Stimulated activated CD4-positive, alpha-beta T cell treated with anti-CD3 and anti-CD28 coated beads, TNF-alpha, amount 100 ng/mL, for 24 hours (primary cell): ENCODE data around the gene SH2B2.
A peak's percentile ranks its signal among the peaks of the same experiment; 100 is the strongest.

ENCODE experiments used
- DNase-seq, 3 experiments: peaks; one replicate each; pipeline ENCODE4 v3.0.0-alpha.2; 2020; ENCODE audit warnings: low read depth in 3 of 3

The SH2B2 gene

GRCh38 chr7:102266541-102266940 is 20.1 kb upstream of the SH2B2 start:
- no peak for DNase-seq

- DNase-seq = no peak
Observed at GRCh38 chr7:102268635-102269034, 18.0 kb upstream of the SH2B2 start.

- DNase-seq = no peak
Observed at GRCh38 chr7:102270178-102270887, 16.3 kb upstream of the SH2B2 start.

DNA sequence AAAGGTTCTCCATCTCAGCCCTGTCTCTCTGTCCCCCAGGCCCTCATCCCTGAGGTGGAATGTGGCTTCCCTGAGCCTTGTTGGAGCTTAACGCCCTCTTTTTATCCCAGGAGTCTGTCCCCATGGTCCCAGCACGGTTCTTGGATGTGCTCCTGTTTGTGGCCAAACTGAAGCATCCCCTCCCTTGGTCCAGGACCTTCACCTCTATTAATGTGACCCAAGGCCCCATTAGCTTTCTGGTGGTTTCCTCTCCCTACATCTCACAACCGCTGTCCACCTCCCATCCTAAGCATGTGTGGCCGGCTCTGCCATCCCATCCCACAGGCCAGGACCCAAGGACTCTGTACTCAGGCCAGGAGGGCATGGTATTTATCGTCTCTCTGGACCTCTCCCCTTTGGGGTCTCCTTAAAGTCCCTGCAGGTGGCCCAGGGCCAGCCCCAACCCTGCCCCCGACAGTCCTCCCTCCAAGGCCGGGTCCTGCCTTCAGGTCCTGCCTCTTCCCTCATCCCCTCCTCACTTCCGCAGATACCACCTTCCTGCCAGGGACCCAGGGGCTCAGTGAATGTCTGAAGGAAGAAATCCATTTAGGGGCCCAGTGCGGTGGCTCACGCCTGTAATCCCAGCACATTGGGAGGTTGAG is 15.4 kb upstream of the SH2B2 start:
- DNase-seq = no peak

GRCh38 chr7:102272075-102272916 is 14.4 kb upstream of the SH2B2 start:
- peak; percentile 51 to 68 (median 53) for DNase-seq

DNA sequence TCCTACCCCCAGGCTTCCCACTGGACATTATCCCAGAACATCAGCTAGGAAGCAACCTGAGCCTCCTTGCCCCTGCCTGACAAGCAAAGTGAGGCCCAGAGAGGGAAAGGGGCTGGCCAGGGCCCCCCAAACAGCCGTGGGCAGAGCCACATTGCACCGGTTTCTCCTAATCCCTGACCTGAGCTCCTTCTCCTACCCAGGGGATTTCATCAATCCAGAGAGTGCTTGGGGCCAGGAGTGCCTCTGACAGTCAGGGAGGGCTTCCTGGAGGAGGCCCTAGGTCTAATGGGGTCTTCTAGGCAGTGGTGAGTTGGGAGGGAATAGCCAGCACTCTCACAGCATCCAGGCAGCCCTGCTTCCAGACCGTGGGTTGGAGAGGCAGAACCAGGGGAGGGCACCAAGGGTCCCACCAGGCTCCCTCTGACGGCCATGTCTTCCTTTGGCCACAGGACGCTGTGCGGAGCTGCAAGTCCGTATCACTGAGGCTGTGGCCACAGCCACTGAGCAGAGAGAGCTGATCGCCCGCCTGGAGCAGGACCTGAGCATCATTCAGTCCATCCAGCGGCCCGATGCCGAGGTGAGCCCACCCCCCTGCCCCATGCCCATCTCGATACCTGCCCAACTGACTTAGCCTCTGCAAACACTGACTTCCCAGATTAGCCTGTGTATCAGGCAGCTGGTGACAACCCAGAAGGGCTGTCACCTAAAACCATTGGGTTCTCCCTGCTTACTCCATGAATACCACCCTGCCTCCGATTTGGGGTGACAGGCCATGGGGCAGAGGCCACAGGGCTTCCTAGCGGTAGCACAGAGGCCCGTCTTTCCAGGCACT is 13.5 kb upstream of the SH2B2 start:
- DNase-seq = no peak

GRCh38 chr7:102273749-102274712 is 12.6 kb upstream of the SH2B2 start:
- no peak for DNase-seq

GRCh38 chr7:102275123-102275703 is 11.5 kb upstream of the SH2B2 start:
- no peak for DNase-seq

- DNase-seq = no peak
Observed at GRCh38 chr7:102277901-102278300, 8.8 kb upstream of the SH2B2 start.

DNA sequence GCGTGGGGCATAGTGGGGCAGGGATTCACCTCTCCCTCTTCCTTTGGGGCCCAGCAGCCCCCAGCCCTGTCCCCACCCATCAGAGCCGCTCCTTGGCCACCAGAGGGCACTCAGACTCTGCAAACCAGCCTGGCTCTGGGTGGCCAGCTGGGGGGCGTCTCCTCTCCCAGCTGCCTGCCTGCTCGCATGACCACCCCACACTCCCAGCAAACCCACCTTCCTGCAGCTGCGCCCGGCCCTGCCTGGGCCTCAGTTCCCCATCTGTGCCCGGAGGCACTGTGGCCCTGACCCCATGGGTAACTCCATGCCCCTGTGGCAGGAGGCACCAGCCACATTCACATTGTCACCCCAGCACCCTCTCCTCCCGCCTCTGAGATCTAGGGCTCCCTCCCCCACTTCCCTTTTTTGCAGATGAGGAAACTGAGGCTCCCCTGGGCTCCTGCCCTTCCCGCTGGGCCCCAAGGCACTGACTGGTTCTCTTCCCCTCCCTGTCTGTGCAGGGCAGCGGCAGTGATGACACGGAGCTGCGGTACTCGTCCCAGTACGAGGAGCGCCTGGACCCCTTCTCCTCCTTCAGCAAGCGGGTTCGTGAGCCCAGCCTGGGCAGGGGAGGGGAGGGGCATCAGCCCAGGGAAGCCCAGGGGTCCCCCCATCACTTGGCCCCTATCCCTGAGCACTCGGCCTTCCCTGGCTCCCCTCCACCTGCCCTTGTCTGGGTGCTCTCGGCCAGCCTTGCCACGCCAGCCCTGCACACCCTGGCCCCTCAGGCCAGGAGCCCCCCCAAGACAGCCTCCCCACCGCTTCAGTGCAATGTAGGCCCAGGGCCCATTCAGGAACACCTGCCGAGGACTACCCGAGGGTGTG is 6.9 kb upstream of the SH2B2 start:
- DNase-seq = peak in 1 of 3 experiments; percentile 40

GRCh38 chr7:102280521-102280920 is 6.1 kb upstream of the SH2B2 start:
- no peak for DNase-seq

DNA sequence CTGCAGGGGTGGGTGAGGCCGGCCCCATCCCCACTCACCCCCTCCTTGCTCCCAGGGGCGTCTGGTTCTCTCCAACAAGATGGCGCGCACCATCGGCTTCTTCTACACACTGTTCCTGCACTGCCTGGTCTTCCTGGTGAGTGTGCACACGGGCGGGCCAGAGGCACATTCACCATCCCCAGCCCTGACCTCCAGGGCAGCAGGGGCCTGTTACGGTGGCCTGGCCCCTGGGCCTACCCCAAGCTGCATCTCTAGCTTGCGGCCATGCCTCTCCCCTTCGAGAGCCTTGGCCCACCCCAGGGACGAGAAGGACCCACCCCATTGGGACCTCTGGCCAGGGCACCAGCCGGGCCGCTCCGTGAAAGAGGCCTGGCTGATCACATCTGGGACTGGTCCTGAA is 4.9 kb upstream of the SH2B2 start:
- no peak for DNase-seq

DNA sequence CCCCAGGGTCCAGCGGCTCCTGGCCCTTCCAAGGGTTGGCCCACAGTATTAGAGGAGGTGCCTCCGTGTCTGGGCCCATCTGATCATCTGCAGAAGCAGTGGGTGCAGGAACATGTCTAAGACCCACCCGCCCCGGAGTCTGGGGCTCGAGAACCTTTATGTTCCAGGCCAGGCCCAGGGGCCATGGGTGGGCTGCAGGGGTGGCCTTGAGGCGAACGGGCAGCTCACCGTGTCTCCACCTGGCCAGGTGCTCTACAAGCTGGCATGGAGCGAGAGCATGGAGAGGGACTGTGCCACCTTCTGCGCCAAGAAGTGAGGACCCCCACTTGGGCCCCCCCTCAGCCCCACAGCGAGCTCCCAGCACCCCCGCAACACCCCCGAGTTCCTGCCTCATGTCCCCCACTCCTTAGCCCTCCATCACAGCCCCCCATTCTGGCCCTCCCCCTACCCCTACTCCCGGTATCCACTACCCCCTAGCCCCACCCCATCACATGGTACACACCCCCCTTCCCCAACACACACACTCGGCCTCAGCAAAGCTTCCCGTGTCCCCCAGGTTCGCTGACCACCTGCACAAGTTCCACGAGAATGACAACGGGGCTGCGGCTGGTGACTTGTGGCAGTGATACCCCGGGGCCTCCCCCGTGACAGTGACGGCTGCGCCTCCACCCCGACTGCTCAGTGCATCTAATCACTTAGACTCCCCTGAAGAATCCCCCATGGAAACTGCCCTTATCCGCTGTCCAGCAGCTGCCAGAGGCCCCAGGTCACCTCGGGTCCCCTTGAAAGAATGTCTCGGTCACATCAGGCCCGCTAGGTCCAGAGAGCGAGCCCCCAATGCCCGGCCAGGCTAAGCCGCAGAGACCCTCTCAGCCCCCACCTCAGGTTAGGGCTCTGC is 4.0 kb upstream of the SH2B2 start:
- DNase-seq = no peak

DNA sequence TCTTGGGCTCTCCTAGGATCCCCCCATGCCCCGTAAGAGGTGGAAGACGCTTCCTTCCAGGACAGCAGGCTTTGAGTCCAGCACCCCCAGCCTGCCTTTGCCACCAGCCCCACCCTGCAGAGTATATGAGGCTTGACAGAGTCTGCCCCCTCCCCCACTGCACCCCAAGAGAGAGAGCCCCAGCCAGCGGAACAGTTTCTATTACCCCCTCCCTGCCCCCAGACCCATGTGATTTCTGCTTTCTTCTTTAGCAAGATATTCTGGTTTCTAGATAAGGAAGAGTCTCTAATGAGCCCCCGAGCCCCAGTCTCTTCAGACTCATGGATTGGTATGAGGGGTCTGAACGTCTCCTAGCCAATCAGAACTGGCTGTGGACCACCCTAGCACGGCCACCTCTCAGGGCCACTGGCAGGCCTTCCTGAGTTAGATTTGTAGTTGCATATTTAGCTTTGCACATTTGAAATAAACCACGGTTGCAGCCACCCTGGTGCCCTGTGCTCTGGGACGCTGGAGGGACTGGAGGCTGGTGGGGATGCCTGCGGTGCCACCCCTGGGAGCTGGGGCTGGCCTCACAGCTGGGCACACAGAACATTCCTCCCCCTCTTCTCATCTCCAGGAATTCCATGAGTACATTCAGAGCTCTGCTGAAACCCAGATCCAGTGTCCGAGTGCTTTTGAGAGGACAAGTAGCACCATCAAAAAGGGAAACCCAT is 3.0 kb upstream of the SH2B2 start:
- no peak for DNase-seq

- no peak for DNase-seq
Observed at GRCh38 chr7:102284399-102284798, 2.3 kb upstream of the SH2B2 start.

DNA sequence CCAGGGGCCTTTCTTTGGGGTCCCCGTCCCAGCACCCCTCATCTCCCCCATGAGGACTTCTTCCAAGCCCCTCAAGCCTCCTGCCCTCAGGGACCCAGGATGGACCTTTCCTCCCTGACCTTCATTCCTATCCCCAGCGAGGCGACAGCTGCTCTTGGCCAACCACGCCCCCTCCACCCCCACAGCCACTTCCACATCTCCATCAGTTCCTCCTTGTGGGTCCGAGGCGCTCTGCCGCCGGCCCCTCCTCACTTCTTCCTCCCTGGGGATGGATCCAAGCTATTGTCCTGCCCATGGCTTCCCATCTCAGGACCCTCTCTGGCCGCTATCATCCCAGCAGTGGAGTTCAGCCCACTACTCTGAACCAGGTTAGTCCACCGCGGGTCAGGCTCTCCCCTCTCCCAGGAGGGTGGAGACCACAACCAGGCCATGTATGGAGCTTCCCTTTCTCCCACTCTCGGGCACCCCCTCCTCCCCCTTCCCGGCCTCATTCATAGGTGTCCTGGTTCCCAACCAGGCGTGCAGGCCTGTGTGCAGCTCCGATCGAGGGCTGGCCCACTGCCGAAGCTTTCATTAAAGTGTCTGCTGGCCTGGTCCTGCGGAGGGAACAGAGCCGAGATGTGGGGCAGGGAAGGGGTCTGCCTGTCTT is 1.7 kb upstream of the SH2B2 start:
- DNase-seq = no peak
